K562 (cell line): ENCODE results near the gene PAGE1. TPM values are rescaled to one million over a fixed set of nuclear protein-coding genes. Genes with fewer than 3 reads are reported as not detected.

Experiments used
- CBX8 ChIP-seq: fragments of 200-600 bp; sonication (generic); IDR thresholded peaks from 2 replicates; pipeline ENCODE4 v1.6.1; 2012; ENCODE audit warnings: borderline replicate concordance, mixed run types, low read depth, mild to moderate bottlenecking, moderate library complexity, mixed read lengths, low read length, control low read depth, inconsistent platforms; ENCODE audit not compliant: poor library complexity, severe bottlenecking; ENCODE audit errors: extremely low read depth
- EGR1 ChIP-seq: fragments of 450-650 bp; conservative IDR thresholded peaks from 2 replicates; pipeline ENCODE4 v1.6.1; 2017; ENCODE audit warnings: mild to moderate bottlenecking
- EP400 ChIP-seq: fragments of 450-650 bp; IDR thresholded peaks from 2 replicates; pipeline ENCODE4 v1.6.1; 2017; ENCODE audit warnings: antibody characterized with exemption, mild to moderate bottlenecking, moderate library complexity
- ETV5 ChIP-seq: sonication (generic); formaldehyde crosslinking; IDR thresholded peaks from 2 replicates; pipeline ENCODE4 v1.4.0; 2020; ENCODE audit warnings: low read depth, mild to moderate bottlenecking, missing genetic modification reagents
- MECOM ChIP-seq: fragments of 250-450 bp; sonication (Bioruptor Pico); IDR thresholded peaks from 2 replicates; pipeline ENCODE4 v1.8.0; 2022; ENCODE audit warnings: inconsistent platforms
- PCBP2 ChIP-seq: fragments of 200-400 bp; formaldehyde crosslinking; IDR thresholded peaks from 2 replicates; pipeline ENCODE4 v1.6.1; 2018; ENCODE audit warnings: low read length, low read depth, mild to moderate bottlenecking, moderate library complexity; ENCODE audit not compliant: poor library complexity, severe bottlenecking
- POLR2H ChIP-seq: IDR thresholded peaks from 2 replicates; pipeline ENCODE4 v1.6.1; 2016; ENCODE audit warnings: missing genetic modification characterization, low read depth, mild to moderate bottlenecking, control low read depth, missing compliant biosample characterization, moderate library complexity
- RFX7 ChIP-seq: fragments of 250-450 bp; sonication (Bioruptor Pico); IDR thresholded peaks from 2 replicates; pipeline ENCODE4 v1.5.1; 2021; ENCODE audit warnings: mild to moderate bottlenecking
- SMARCA4 ChIP-seq: fragments of 450-650 bp; IDR thresholded peaks from 2 replicates; pipeline ENCODE4 v1.6.1; 2016
- SNRNP70 ChIP-seq: fragments of 200-400 bp; formaldehyde crosslinking; optimal IDR thresholded peaks from 2 replicates; pipeline ENCODE3; 2017; ENCODE audit warnings: low read depth, low read length
- SRSF9 ChIP-seq: fragments of 200-400 bp; formaldehyde crosslinking; IDR thresholded peaks from 2 replicates; pipeline ENCODE4 v1.6.1; 2017; ENCODE audit warnings: low read depth, low read length, borderline replicate concordance
- STAT5B ChIP-seq: fragments of 250-450 bp; sonication (Bioruptor Pico); IDR thresholded peaks from 2 replicates; pipeline ENCODE4 v1.8.0; 2021; ENCODE audit warnings: mild to moderate bottlenecking, inconsistent platforms
- TSC22D4 ChIP-seq: fragments of 450-650 bp; IDR thresholded peaks from 2 replicates; pipeline ENCODE4 v1.6.1; 2016; ENCODE audit warnings: missing genetic modification characterization, missing biosample characterization, control low read depth
- ZNF253 ChIP-seq: fragments of 250-450 bp; sonication (Bioruptor Pico); conservative IDR thresholded peaks from 2 replicates; pipeline ENCODE4 v1.6.1; 2021; ENCODE audit warnings: mild to moderate bottlenecking
- polyA plus RNA-seq, 8 experiments: library from polyadenylated mRNA; depleted of rRNA in 4 of 8; stranded (reverse) in 5 of 8; unstranded in 3 of 8; fragments of >200 nt; fragmentation: Nextera tagmentation in 2 of 8; fragmentation: Illumina TruSeq in 1 of 8; extraction: Ambion mirVana in 2 of 8; extraction: Trizol in 1 of 8; gene quantifications; 2 replicates each; pipeline versions ENCODE4 v1.2.1 to v1.2.3, GENCODE V29; 2011 to 2014; ENCODE audit warnings: inconsistent platforms in 1 of 8, missing spikeins in 1 of 8
- total RNA-seq, 7 experiments: library from RNA; depleted of rRNA in 6 of 7; stranded (reverse); fragments of >200 nt in 6 of 7; fragmentation: Illumina TruSeq in 2 of 7; extraction: Trizol in 2 of 7; gene quantifications; 2 replicates each; pipeline versions ENCODE4 v1.2.1 to v1.2.3, GENCODE V29; 2011 to 2021; ENCODE audit warnings: low replicate concordance in 1 of 7
- TF ChIP-seq, protein P1 (sequence below): fragments of 250-450 bp; sonication (Bioruptor Pico); IDR thresholded peaks from 2 replicates; pipeline ENCODE4 v1.5.0; 2021
- TF ChIP-seq, protein P2 (sequence below): fragments of 450-650 bp; IDR thresholded peaks from 2 replicates; pipeline ENCODE4 v1.6.1; 2016; ENCODE audit warnings: missing biosample characterization, missing genetic modification characterization
- TF ChIP-seq, protein P3 (sequence below): fragments of 450-650 bp; IDR thresholded peaks from 2 replicates; pipeline ENCODE4 v1.6.1; 2016; ENCODE audit warnings: low read depth, mild to moderate bottlenecking, moderate library complexity
- TF ChIP-seq, protein P4 (sequence below): fragments of 250-450 bp; sonication (Bioruptor Pico); IDR thresholded peaks from 2 replicates; pipeline ENCODE4 v1.8.0; 2021; ENCODE audit warnings: moderate library complexity, mild to moderate bottlenecking, inconsistent platforms
- TF ChIP-seq, protein P5 (sequence below): IDR thresholded peaks from 2 replicates; pipeline ENCODE4 v1.6.1; 2016; ENCODE audit warnings: missing genetic modification characterization, missing compliant biosample characterization
- TF ChIP-seq, protein P6 (sequence below): fragments of 250-450 bp; sonication (Bioruptor Pico); IDR thresholded peaks from 2 replicates; pipeline ENCODE4 v1.9.0; 2021; ENCODE audit warnings: mild to moderate bottlenecking, inconsistent platforms

The PAGE1 gene
- total and polyA plus RNA-seq, 9 of the 15 experiments (the other 6 are each of a cell fraction or from before 2014, with no cell fraction given) = 43.5 to 520 (median 123) TPM

DNA sequence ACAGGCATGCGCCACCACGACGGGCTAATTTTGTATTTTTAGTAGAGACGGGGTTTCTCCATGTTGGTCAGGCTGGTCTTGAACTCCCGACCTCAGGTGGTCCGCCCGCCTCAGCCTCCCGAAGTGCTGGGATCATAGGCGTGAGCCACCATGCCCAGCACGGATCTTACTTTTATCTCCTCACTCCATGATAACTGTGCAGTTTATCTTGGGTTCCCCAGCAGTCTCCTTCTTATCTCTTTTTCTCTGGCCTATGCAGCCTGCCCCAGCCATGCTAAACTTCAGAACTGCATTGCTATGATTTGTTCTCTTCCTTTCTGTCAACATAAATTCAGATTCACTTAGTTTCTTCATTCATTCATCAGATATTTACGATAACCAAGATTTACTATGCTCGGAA is 22.4 kb downstream of the PAGE1 start (continued):
- TF ChIP-seq, protein P1, sequence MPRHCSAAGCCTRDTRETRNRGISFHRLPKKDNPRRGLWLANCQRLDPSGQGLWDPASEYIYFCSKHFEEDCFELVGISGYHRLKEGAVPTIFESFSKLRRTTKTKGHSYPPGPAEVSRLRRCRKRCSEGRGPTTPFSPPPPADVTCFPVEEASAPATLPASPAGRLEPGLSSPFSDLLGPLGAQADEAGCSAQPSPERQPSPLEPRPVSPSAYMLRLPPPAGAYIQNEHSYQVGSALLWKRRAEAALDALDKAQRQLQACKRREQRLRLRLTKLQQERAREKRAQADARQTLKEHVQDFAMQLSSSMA (CRISPR knock-in tag) = no peak
- TF ChIP-seq SRSF9 (no peak), ETV5 (CRISPR knock-in tag) (no peak), CBX8 (no peak), EP400 (no peak), STAT5B (no peak), ZNF253 (CRISPR knock-in tag) (no peak), EGR1 (no peak), RFX7 (no peak), SNRNP70 (no peak), MECOM (CRISPR knock-in tag) (no peak), TSC22D4 (tag) (no peak), POLR2H (tag) (no peak), PCBP2 (no peak), SMARCA4 (peak; percentile 51; the same call in 1 of the 2 replicates)
- TF ChIP-seq, protein P2, sequence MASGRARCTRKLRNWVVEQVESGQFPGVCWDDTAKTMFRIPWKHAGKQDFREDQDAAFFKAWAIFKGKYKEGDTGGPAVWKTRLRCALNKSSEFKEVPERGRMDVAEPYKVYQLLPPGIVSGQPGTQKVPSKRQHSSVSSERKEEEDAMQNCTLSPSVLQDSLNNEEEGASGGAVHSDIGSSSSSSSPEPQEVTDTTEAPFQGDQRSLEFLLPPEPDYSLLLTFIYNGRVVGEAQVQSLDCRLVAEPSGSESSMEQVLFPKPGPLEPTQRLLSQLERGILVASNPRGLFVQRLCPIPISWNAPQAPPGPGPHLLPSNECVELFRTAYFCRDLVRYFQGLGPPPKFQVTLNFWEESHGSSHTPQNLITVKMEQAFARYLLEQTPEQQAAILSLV (tag) = no peak
- TF ChIP-seq, protein P3, sequence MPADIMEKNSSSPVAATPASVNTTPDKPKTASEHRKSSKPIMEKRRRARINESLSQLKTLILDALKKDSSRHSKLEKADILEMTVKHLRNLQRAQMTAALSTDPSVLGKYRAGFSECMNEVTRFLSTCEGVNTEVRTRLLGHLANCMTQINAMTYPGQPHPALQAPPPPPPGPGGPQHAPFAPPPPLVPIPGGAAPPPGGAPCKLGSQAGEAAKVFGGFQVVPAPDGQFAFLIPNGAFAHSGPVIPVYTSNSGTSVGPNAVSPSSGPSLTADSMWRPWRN = peak; percentile 55; the same call in 1 of the 2 replicates
- TF ChIP-seq, protein P4, sequence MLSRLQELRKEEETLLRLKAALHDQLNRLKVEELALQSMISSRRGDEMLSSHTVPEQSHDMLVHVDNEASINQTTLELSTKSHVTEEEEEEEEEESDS (CRISPR knock-in tag) = no peak
- TF ChIP-seq, protein P5, sequence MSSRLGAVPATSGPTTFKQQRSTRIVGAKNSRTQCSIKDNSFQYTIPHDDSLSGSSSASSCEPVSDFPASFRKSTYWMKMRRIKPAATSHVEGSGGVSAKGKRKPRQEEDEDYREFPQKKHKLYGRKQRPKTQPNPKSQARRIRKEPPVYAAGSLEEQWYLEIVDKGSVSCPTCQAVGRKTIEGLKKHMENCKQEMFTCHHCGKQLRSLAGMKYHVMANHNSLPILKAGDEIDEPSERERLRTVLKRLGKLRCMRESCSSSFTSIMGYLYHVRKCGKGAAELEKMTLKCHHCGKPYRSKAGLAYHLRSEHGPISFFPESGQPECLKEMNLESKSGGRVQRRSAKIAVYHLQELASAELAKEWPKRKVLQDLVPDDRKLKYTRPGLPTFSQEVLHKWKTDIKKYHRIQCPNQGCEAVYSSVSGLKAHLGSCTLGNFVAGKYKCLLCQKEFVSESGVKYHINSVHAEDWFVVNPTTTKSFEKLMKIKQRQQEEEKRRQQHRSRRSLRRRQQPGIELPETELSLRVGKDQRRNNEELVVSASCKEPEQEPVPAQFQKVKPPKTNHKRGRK (tag) = no peak
- TF ChIP-seq, protein P6, sequence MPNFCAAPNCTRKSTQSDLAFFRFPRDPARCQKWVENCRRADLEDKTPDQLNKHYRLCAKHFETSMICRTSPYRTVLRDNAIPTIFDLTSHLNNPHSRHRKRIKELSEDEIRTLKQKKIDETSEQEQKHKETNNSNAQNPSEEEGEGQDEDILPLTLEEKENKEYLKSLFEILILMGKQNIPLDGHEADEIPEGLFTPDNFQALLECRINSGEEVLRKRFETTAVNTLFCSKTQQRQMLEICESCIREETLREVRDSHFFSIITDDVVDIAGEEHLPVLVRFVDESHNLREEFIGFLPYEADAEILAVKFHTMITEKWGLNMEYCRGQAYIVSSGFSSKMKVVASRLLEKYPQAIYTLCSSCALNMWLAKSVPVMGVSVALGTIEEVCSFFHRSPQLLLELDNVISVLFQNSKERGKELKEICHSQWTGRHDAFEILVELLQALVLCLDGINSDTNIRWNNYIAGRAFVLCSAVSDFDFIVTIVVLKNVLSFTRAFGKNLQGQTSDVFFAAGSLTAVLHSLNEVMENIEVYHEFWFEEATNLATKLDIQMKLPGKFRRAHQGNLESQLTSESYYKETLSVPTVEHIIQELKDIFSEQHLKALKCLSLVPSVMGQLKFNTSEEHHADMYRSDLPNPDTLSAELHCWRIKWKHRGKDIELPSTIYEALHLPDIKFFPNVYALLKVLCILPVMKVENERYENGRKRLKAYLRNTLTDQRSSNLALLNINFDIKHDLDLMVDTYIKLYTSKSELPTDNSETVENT (CRISPR knock-in tag) = no peak
